IPS-11a (cell line): ENCODE results near the gene SDHAF2.
"Not testable (repeated sequence)": the region's sequence is repeated elsewhere in the genome, so short reads cannot be mapped to it uniquely, and the experiment has no call there.

Experiments used
- H3K4me3 ChIP-seq: one replicate; pipeline ENCODE4 v1.5.1; 2013; ENCODE audit warnings: low read depth, low read length, control low read depth

The SDHAF2 gene

DNA sequence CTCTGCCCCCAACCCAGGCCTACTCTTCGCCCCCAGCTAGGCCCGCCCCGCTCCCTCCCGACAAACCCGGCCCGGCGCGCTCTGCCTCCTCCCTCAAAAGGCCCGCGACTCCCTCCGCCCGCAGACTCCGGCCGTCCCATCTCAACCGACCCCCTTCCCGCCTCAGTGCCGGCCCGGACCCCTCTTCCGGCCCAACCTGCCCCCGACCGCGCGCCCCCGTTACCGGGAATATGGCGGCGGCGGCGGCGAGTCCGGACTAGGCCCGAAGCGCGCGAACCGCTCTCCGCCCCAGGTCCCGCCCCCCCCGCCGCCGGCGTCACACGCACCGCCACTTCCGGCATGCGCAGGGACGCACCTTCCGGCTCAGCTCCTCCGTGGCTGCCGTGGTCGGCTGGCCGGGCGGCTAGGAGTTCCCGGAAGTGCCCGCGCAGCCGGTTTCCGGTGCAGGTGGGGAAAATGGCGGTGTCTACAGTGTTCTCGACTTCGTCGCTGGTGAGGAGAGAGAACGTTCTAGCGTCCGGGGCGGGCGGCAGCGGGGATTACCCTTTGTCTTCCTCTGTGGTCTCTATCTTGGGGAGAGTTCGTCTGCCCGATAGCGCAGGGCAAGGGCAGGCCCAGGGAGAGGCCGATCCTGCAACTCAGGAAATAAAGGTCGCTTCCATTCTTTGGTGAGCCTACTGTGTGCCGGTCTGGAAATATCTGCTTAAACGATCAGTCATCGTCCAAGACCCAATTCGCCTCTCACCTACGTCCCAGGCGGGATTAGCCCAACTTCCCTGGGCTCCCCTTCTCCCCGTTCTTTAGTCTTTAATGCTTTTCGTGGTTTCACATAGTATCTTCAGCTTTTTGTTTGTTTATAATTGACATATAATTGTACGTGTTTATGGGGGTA is at the start of gene SDHAF2, which contains the start of gene CPSF7:
Gene SDHAF2, plus strand, starts transcription at position 434 of the 892 bp plus-strand sequence. Its CDS starts 23 bp downstream, at position 457.
Gene CPSF7, minus strand, starts transcription at position 285 of the 892 bp plus-strand sequence. CDS start 740 bp downstream, outside the sequence.
- peak within 1 kb of the TSS; percentile 100 for H3K4me3 ChIP-seq

- no peak overlapping the region for H3K4me3 ChIP-seq
These were observed 49.0 kb upstream of the SDHAF2 start for GRCh38 chr11:61380884-61381283.

DNA sequence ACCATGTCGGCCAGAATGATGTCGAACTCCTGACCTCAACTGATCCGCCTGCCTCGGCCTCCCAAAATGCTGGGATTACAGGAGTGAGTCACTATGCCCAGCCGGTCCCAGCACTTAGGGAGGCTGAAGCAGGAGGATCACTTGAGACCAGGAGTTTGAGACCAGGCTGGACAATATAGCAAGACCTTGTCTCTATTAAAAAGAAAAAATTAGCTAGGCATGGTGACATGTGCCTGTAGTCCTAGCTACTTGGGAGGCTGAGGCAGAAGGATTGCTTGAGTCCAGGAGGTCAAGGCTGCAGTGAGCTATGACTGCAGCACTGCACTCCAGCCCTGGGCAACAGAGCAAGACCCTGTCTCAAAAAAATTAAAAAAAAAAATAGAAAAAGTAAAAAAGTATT is 46.1 kb upstream of the SDHAF2 start:
- not testable (repeated sequence) for H3K4me3 ChIP-seq

DNA sequence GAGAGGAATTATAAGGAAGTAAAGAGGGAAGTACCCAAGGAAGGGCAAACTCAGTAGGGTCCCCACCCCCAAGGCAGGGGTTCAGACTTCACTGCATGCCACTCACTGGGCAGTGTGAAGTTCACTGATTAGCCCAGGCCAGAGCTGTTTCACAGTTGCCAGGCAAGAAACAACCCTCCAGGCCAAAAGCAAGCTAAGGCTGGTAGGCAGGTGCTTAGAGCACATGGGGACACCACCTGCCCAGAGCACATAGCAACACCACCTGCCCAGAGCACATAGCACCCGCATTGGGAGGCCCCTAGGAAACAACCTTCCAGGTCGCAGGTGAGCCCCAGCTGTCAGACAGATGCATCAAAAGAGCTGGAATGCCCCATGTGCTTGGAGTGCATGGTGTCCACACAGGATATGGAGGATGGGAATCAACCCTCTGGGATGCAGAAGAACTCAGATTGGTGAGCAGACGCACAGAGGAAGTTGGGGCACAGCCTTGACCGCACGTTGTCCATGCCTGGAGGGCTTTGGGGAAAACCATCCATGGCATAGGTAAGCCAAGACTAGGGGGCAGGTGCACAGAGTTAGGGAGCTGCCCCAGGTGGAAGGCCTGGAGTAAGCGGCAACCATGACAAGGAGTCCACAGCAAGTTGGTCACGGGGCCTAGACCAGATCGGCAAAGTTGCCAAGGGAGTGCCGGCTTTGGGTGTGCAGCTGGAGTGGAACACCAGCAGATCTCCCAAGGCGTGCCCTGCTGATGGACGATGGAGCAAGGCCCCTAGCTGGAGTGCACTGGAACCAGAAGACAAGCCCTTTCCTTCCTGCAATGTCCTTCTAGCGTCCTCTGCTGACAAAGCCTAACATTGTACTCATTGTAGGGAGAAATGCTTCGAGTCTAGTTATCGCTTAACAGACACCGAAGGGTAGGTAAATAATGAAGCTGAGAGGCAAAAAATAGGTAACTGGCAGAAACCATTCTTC is 45.4 kb upstream of the SDHAF2 start:
- no peak overlapping the region for H3K4me3 ChIP-seq

- H3K4me3 ChIP-seq: no peak overlapping the region
These were observed 39.8 kb upstream of the SDHAF2 start for GRCh38 chr11:61390161-61390560.

DNA sequence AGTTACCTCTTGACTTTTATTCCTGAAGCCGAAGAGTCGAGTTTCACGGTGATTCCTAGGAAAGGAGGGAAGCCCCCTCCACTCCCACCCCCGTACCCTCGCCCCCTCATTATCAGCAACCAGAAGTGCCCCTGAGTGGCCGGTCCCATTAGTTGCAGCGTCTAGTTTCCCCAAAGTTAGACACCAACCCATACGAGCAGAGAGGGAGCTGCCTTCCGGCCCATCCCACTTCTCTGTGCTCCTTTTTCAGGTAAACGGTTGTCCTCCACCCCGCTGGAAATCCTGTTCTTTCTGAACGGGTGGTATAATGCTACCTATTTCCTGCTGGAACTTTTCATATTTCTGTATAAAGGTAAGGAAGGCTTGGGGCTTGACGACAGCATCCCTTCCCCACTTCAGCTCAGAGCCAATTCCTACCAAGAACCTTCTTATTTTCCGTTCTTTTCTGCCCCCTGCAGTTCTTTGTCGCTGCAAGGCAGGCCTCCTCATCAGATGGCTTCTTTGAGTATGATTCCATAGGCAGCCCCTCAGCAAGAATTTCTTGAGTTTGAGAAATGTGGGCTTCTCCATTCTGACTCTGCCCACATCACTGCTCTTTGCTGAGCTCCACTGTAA is 36.8 kb upstream of the SDHAF2 start:
- peak overlapping the region; percentile 72 for H3K4me3 ChIP-seq

GRCh38 chr11:61401173-61401572 is 28.8 kb upstream of the SDHAF2 start:
- no peak overlapping the region for H3K4me3 ChIP-seq

DNA sequence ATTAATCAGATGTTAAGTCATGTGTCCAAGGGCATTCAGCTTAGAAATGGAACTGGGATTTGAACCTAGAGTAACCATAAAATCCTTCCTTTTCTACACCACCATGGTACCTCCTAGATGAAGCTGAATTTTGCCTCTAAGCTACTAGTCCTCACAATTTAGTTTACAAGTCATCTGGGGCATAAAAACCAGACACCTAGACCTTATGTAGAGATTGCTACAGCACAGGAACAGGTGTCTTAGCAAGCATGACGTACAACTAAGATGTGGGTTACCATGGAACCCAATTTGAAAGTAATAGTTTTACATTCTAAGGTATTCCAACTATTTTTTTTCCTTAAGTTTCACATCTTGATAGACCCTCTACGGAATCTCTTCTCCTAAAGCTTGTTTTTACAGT is 28.4 kb upstream of the SDHAF2 start:
- H3K4me3 ChIP-seq: no peak overlapping the region

DNA sequence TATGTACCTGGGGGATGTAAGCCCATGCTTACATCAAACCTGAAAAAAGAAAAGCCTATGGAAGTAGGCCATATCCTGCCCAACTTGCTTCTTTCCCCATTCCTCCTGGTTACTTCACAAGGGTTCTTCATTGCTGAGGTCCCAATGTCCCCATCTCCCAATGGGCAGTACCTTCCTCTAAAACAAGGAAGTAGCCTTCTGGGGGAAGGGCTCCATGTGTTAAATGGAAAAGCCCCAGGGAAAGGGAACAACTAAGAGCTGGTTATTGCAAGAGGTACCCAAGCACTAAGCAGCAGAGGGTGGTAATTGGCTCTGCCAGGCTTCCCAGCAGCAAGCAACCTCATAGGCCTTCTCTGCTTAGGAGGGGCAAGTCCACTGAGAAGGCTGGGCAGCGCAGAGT is 26.3 kb upstream of the SDHAF2 start:
- H3K4me3 ChIP-seq: no peak overlapping the region

- H3K4me3 ChIP-seq: no peak overlapping the region
These were observed 25.8 kb upstream of the SDHAF2 start for GRCh38 chr11:61404103-61404502.

- no peak overlapping the region for H3K4me3 ChIP-seq
These were observed 25.3 kb upstream of the SDHAF2 start for GRCh38 chr11:61404641-61405040.

DNA sequence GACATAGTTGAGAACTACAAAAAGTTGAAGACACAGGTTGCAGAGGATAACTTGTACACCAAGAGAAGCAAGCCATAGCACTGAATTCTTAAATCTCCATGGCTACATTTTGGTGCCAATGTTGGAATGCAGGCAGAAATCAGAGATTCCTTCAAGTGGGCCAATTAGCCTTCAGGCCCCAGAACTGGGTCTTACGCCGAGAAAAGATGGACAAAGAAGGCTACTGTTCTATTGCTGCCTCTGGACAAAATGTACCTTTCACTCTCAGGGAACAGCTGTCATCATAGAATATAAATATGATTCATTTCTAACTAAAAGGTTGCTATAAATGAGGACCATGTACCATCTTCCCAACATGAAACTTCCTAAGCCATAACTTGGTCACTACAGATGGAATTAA is 23.9 kb upstream of the SDHAF2 start:
- H3K4me3 ChIP-seq: no peak overlapping the region

DNA sequence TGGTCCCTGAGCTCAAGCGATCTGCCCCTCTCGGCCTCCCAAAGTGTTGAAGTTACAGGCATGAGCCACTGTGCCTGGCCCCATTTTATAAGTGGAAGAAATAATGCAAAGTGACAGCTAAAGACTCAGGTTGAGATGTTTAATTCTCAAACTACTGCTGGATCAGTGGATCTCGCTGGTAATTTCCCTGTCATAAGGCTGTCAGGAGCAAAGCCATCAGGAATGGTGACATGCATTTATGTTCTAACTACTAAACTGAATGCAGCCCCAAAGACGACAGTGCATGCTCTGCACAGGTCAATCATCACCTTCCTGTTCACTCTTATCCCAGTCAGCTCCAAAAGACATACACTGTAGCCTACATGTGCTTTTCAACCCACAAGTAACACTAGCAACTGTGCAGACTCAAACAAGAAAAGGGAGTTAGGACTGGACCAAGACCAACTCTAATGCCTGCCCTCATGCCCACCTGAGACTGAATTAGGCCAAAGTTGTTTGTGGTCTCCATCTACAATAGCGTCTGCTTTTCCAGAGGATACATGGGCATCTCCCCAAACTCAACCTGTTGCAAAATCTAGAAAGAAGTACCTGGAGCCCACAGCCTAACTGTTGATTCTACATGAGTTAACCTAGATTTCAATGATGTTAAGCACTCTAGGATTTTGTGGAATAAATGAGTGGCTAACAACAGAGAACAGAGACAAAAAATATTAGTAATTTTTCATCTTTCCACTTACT is 22.8 kb upstream of the SDHAF2 start:
- no peak overlapping the region for H3K4me3 ChIP-seq

- no peak overlapping the region for H3K4me3 ChIP-seq
These were observed 18.3 kb upstream of the SDHAF2 start for GRCh38 chr11:61411589-61411988.

DNA sequence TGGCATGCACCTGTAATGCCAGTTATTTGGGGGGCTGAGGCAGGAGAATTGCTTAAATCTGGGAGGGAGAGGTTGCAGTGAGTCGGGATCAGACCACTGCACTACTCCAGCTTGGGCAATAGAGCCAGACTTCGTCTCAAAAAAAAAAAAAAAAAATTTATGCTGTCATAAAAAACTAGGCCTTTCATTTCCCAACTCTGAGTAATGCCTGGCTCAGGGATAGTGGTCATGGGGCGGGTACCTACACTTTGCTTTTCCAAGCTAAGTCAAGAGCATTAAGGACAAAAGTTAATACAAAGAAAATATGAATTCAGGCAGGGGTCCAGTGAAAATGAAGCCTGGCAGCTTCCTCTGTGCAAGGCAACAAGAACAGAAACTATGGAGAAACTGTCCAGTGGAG is 16.4 kb upstream of the SDHAF2 start:
- H3K4me3 ChIP-seq: no peak overlapping the region

GRCh38 chr11:61414547-61414946 is 15.4 kb upstream of the SDHAF2 start:
- H3K4me3 ChIP-seq: no peak overlapping the region

GRCh38 chr11:61415381-61415780 is 14.5 kb upstream of the SDHAF2 start:
- no peak overlapping the region for H3K4me3 ChIP-seq

- H3K4me3 ChIP-seq: no peak overlapping the region
These were observed 13.0 kb upstream of the SDHAF2 start for GRCh38 chr11:61416941-61417340.

GRCh38 chr11:61417670-61418069 is 12.3 kb upstream of the SDHAF2 start:
- no peak overlapping the region for H3K4me3 ChIP-seq

DNA sequence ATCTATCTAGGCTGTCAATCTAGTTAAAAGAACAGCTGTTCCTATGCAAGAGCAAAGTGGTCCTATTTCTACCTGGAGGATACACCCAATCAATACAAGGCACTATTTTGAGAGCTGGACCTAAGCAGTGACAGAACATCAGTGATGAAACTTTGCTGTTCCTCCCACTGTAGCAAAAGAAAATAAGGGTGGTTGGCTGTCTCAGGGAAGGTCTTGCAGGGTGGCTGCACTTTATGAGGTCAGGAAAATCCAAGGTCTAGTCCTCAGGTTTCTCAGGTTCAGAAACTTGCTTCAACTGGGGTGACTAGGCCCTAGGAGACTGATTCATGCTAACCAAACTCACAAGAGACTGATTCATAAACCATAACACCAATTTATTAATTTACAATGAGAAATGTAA is 11.8 kb upstream of the SDHAF2 start:
- H3K4me3 ChIP-seq: no peak overlapping the region
